HL-60 (cell line): ENCODE results near the gene TNFSF8.

Source experiments
- DNase-seq, 2 experiments: peaks; one replicate each; pipeline ENCODE4 v3.0.0-alpha.2; 2010 to 2020; ENCODE audit warnings: low read depth in 1 of 2, low spot score in 1 of 2
- H3K27ac ChIP-seq: fragments of 250-450 bp; sonication (Bioruptor Pico); replicated peaks from 2 replicates; pipeline ENCODE4 v1.5.1; 2020; ENCODE audit warnings: mild to moderate bottlenecking, moderate library complexity
- H3K27me3 ChIP-seq: fragments of 250-450 bp; sonication (Bioruptor Pico); 2 replicates; pipeline ENCODE4 v1.5.1; 2021; ENCODE audit warnings: mild to moderate bottlenecking, moderate library complexity; ENCODE audit not compliant: insufficient read depth, poor library complexity, severe bottlenecking
- H3K4me3 ChIP-seq: replicated peaks from 2 replicates; pipeline ENCODE4 v1.5.1; 2011; ENCODE audit warnings: mild to moderate bottlenecking, control low read depth, low read length; ENCODE audit not compliant: insufficient read depth
- GABPA ChIP-seq: IDR thresholded peaks from 2 replicates; pipeline ENCODE4 v1.6.1; 2012; ENCODE audit warnings: low read depth
- POLR2AphosphoS5 ChIP-seq: IDR thresholded peaks from 2 replicates; pipeline ENCODE4 v1.6.1; 2012; ENCODE audit warnings: low read depth
- SPI1 ChIP-seq: IDR thresholded peaks from 2 replicates; pipeline ENCODE4 v1.6.1; 2012; ENCODE audit warnings: low read depth, mild to moderate bottlenecking, borderline replicate concordance
- TF ChIP-seq, protein P1 (sequence below): IDR thresholded peaks from 2 replicates; pipeline ENCODE4 v1.6.1; 2012; ENCODE audit warnings: low read depth; ENCODE audit not compliant: insufficient replicate concordance
- TF ChIP-seq, protein P2 (sequence below): IDR thresholded peaks from one replicate; pipeline ENCODE4 v1.5.1; 2011; ENCODE audit warnings: low read length, control low read depth, inconsistent platforms; ENCODE audit not compliant: insufficient read depth

TNFSF8 gene

DNA sequence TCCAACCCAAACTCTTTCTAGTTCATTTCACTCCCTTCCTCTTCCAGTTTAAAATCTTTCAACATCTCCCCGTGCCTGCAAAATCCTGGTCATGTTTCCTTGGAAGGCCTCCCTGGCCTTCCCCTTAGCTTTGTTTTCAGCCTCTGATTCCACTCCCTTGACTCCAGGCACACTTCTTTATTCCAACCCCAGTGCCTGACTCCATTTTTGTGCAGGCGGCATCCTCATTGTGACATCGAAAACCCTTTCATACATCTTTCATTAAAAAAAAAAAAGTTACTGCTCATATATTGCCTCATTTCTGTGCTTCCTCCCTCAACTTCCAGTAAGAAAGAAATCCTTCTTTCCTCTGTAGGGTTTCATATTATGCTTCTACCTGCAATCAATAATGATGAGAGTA, 7.1 kb upstream of the TNFSF8 start:
- DNase-seq: no peak
- Histone ChIP-seq H3K27ac (no peak overlapping the region), H3K4me3 (no peak overlapping the region), H3K27me3 (no peaks in the 10 kb centered on the region)
- no peak for TF ChIP-seq GABPA
- no peak for TF ChIP-seq POLR2AphosphoS5
- TF ChIP-seq, protein P1, sequence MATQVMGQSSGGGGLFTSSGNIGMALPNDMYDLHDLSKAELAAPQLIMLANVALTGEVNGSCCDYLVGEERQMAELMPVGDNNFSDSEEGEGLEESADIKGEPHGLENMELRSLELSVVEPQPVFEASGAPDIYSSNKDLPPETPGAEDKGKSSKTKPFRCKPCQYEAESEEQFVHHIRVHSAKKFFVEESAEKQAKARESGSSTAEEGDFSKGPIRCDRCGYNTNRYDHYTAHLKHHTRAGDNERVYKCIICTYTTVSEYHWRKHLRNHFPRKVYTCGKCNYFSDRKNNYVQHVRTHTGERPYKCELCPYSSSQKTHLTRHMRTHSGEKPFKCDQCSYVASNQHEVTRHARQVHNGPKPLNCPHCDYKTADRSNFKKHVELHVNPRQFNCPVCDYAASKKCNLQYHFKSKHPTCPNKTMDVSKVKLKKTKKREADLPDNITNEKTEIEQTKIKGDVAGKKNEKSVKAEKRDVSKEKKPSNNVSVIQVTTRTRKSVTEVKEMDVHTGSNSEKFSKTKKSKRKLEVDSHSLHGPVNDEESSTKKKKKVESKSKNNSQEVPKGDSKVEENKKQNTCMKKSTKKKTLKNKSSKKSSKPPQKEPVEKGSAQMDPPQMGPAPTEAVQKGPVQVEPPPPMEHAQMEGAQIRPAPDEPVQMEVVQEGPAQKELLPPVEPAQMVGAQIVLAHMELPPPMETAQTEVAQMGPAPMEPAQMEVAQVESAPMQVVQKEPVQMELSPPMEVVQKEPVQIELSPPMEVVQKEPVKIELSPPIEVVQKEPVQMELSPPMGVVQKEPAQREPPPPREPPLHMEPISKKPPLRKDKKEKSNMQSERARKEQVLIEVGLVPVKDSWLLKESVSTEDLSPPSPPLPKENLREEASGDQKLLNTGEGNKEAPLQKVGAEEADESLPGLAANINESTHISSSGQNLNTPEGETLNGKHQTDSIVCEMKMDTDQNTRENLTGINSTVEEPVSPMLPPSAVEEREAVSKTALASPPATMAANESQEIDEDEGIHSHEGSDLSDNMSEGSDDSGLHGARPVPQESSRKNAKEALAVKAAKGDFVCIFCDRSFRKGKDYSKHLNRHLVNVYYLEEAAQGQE: no peak
- no peak for TF ChIP-seq SPI1
- TF ChIP-seq, protein P2, sequence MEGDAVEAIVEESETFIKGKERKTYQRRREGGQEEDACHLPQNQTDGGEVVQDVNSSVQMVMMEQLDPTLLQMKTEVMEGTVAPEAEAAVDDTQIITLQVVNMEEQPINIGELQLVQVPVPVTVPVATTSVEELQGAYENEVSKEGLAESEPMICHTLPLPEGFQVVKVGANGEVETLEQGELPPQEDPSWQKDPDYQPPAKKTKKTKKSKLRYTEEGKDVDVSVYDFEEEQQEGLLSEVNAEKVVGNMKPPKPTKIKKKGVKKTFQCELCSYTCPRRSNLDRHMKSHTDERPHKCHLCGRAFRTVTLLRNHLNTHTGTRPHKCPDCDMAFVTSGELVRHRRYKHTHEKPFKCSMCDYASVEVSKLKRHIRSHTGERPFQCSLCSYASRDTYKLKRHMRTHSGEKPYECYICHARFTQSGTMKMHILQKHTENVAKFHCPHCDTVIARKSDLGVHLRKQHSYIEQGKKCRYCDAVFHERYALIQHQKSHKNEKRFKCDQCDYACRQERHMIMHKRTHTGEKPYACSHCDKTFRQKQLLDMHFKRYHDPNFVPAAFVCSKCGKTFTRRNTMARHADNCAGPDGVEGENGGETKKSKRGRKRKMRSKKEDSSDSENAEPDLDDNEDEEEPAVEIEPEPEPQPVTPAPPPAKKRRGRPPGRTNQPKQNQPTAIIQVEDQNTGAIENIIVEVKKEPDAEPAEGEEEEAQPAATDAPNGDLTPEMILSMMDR: no peak

DNA sequence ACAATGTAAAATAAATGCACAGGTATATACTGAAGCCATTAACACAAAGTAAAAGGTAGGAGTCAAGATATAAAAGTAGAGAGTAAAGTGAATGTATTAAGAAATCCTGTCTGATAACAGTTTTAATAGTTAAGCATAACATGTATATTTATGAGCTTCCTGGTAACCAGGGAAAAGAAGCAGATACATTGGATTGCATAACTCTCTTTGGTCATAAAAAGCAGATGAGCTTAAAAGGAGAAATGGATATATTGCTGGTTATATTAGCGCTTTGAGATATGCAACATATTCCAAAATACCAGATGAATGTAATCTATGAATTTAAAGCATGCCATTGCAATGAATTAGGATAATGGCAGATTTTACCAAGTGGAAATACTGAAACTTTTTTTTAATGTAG, 6.2 kb upstream of the TNFSF8 start:
- no peaks in the 10 kb centered on the region for H3K27me3 ChIP-seq
- DNase-seq: no peak
- TF ChIP-seq, protein P2: no peak
- TF ChIP-seq POLR2AphosphoS5: no peak
- TF ChIP-seq, protein P1: no peak
- no peak for TF ChIP-seq GABPA
- no peak for TF ChIP-seq SPI1
- no peak overlapping the region for H3K4me3 ChIP-seq
- no peak overlapping the region for H3K27ac ChIP-seq

DNA sequence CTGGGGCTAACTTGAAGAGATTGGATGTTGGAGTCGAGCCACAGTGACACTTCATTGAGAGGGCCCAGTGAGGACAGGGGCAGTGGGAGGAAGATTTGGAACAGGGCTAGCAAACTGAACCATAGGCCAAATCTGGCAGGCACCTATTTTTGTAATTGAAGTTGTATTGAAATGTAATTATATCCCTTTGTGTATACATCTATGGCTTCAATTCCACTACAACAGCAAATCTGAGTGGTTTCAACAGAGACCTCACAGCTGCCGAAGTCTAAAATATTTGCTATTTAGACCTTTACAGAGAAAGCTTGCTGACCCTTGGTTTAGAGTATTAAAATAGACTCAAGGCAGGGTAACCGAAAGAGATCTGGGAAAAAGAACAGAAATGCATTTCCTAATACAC, 4.7 kb upstream of the TNFSF8 start:
- no peaks in the 10 kb centered on the region for H3K27me3 ChIP-seq
- no peak for TF ChIP-seq GABPA
- TF ChIP-seq SPI1: no peak
- TF ChIP-seq, protein P1: no peak
- TF ChIP-seq, protein P2: no peak
- no peak for TF ChIP-seq POLR2AphosphoS5
- H3K27ac ChIP-seq: no peak overlapping the region
- no peak for DNase-seq
- H3K4me3 ChIP-seq: no peak overlapping the region
